ENCODE data around the gene RPS26. TPM values are rescaled to one million over a fixed set of nuclear protein-coding genes. Genes with fewer than 3 reads are reported as not detected.

Gene RPS26
- total RNA-seq, 1 experiment from 2014 or later = 70.2 TPM

DNA sequence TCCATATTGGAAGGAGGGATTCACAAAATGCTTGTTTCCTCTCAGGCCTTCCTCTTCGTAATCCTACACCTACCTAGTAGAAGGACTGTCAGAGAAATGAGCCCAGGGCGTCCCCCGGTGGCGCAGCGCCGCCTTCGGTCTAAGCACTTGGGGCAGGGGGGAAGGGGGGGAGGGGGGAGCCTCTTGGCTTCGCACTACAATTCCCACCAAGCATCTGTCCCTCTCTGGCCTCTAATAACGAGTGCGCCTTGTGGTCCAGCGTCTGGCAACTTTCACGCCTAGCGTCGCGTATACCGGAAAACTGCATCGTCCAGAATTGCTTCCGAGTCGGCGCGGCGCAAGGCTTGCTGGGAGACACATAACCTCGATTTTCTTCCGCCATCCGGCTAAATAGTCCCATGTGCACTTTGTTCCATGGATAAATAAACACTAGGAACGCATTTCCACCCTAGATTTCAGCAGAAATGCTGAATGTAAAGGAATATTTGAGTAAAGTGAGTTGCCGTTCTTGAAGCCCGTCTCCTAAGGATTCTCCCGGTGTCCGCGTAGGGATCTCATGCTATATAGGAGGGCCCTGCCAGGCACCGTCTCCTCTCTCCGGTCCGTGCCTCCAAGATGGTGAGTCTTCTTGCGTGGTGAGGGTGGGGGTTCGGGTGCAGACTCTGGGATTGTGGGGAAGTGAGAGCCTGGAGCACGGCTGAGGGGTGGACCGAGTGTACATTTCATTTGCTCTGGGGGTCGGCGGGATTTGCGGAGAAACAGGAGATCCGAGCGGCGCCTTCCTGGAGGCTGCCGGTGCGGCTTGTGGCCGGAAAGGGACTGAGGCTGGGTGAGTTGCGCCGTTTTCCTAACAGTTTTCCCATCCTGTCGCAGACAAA lies at the start of gene RPS26 (continued):
- TF ChIP-seq JUND (IDR thresholded peaks at IDR 0.05) (peak; percentile 62; the same call in 1 of the 2 replicates), CEBPB (IDR thresholded peaks at IDR 0.05; ENCODE audit: low read depth) (no peak; the same call in 1 of the 2 replicates), EGR1 (IDR thresholded peaks at IDR 0.05; ENCODE audit: low read depth) (peak; percentile 72), CBX3 (IDR thresholded peaks at IDR 0.05; ENCODE audit: low read depth) (peak; percentile 75), EZH2 (IDR thresholded peaks at IDR 0.05) (no peak), FOSL1 (IDR thresholded peaks at IDR 0.05; ENCODE audit: low read depth) (no peak), EZH2phosphoT487 (IDR thresholded peaks at IDR 0.05; ENCODE audit: borderline replicate concordance) (no peak), SRF (IDR thresholded peaks at IDR 0.05; ENCODE audit: low read depth) (peak; percentile 85)
- TF ChIP-seq, protein P1, sequence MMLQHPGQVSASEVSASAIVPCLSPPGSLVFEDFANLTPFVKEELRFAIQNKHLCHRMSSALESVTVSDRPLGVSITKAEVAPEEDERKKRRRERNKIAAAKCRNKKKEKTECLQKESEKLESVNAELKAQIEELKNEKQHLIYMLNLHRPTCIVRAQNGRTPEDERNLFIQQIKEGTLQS (IDR thresholded peaks at IDR 0.05) = no peak

- no peak overlapping the region for H3K9ac ChIP-seq (ENCODE audit: low read length)
- H2AFZ ChIP-seq (ENCODE audit: low read depth, low read length, poor library complexity, severe bottlenecking) = no peak overlapping the region
- CTCF ChIA-PET = interaction anchor here (1.2 kb wide), 2 partner anchors 36 to 256 kb away, joined by 3 to 4 read pairs; no protein-coding TSS in a partner anchor
- no peaks in the 10 kb centered on the region for H3K9me3 ChIP-seq (ENCODE audit: control insufficient read depth in 1 of 2, insufficient read depth in 1 of 2, low read depth in 1 of 2, low read length in 2 of 2)
- DNase-seq (ENCODE audit: low read depth, low spot score) (no peak), ATAC-seq (no peak)
- no peaks in the 10 kb centered on the region for H4K20me1 ChIP-seq (ENCODE audit: insufficient read depth)
- intact Hi-C loops (cut with micrococcal nuclease) = no loop called here
- TF ChIP-seq, protein P2, sequence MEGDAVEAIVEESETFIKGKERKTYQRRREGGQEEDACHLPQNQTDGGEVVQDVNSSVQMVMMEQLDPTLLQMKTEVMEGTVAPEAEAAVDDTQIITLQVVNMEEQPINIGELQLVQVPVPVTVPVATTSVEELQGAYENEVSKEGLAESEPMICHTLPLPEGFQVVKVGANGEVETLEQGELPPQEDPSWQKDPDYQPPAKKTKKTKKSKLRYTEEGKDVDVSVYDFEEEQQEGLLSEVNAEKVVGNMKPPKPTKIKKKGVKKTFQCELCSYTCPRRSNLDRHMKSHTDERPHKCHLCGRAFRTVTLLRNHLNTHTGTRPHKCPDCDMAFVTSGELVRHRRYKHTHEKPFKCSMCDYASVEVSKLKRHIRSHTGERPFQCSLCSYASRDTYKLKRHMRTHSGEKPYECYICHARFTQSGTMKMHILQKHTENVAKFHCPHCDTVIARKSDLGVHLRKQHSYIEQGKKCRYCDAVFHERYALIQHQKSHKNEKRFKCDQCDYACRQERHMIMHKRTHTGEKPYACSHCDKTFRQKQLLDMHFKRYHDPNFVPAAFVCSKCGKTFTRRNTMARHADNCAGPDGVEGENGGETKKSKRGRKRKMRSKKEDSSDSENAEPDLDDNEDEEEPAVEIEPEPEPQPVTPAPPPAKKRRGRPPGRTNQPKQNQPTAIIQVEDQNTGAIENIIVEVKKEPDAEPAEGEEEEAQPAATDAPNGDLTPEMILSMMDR (IDR thresholded peaks at IDR 0.05 in 2 of 3, conservative IDR thresholded peaks at IDR 0.05 in 1 of 3; ENCODE audit: borderline replicate concordance in 1 of 3, insufficient read depth in 1 of 3, low read depth in 2 of 3, low read length in 2 of 3) = no peak
- TF ChIP-seq, protein P1 (IDR thresholded peaks at IDR 0.05) = no peak
- no peak for TF ChIP-seq POLR2AphosphoS5 (IDR thresholded peaks at IDR 0.05; ENCODE audit: low read depth, low read length)
- TF ChIP-seq SRF (IDR thresholded peaks at IDR 0.05; ENCODE audit: low read depth) = no peak
- no peak for TF ChIP-seq CEBPB (IDR thresholded peaks at IDR 0.05; ENCODE audit: low read depth)
- TF ChIP-seq ELF1 (IDR thresholded peaks at IDR 0.05; ENCODE audit: borderline replicate concordance, low read depth) = no peak
- TF ChIP-seq EGR1 (IDR thresholded peaks at IDR 0.05; ENCODE audit: low read depth) = no peak
- TF ChIP-seq EZH2 (IDR thresholded peaks at IDR 0.05) = no peak
- peaks cover 8 to 15% of the 10 kb centered on the region in 2 experiments; a peak in 3 of 4 replicates for H3K4me1 ChIP-seq (ENCODE audit: control insufficient read depth in 1 of 2, insufficient read depth in 2 of 2, low read length in 2 of 2)
- no peaks in the 10 kb centered on the region for H3K9me2 ChIP-seq (ENCODE audit: insufficient read depth)
- H3K36me3 ChIP-seq (ENCODE audit: control insufficient read depth in 1 of 2, insufficient read depth in 2 of 2, low read length in 2 of 2) = peaks cover 13 to 32% of the 10 kb centered on the region in 2 experiments; a peak in 3 of 4 replicates
- no peak overlapping the region for H3K4me2 ChIP-seq (ENCODE audit: low read length)
- no peak overlapping the region for H3K27ac ChIP-seq (ENCODE audit: low read depth, low read length)
- no peaks in the 10 kb centered on the region for H3K27me3 ChIP-seq (ENCODE audit: insufficient read depth, low read length)
- BruUV-seq (replicated peaks) = TSS peak; percentile 7
- H3K79me2 ChIP-seq (ENCODE audit: insufficient read depth, low read length) = no peaks in the 10 kb centered on the region
- H3K4me3 ChIP-seq (replicated peaks in 1 of 2; ENCODE audit: low read depth in 1 of 2, low read length in 2 of 2) = no peak overlapping the region
- RAD21 ChIA-PET (ENCODE audit: low non-redundant PET in 1 of 2, low total read pairs in 2 of 2, uncharacterized antibody in 2 of 2, unreplicated experiment in 2 of 2) = interaction anchor here in 1 of 2 experiments (0.6 kb wide), 1 partner anchor 13 kb away, joined by 7 read pairs; no protein-coding TSS in a partner anchor
- POLR2A ChIA-PET = no interaction called here
Measured at GRCh38 chr12:55993230-55993853, 48.4 kb upstream of the RPS26 start.

Data from HCT116 (cell line).